HepG2 (cell line): Measurements from ENCODE around the gene FMR1. TPM values are rescaled to one million over a fixed set of nuclear protein-coding genes. Genes with fewer than 3 reads are reported as not detected.
A peak's percentile ranks its signal among the peaks of the same experiment; 100 is the strongest.

Experiments used
- JUND ChIP-seq: sonication (generic); formaldehyde crosslinking; IDR thresholded peaks from 2 replicates; pipeline ENCODE4 v1.8.0; 2022; ENCODE audit warnings: mild to moderate bottlenecking, missing genetic modification reagents
- MTA3 ChIP-seq: sonication (generic); formaldehyde crosslinking; IDR thresholded peaks from 2 replicates; pipeline ENCODE4 v1.4.0; 2020; ENCODE audit warnings: missing genetic modification reagents
- RARA ChIP-seq: IDR thresholded peaks from 2 replicates; pipeline ENCODE4 v1.6.1; 2016; ENCODE audit warnings: missing genetic modification reagents, missing compliant biosample characterization
- RFX5 ChIP-seq: IDR thresholded peaks from 2 replicates; pipeline ENCODE4 v1.6.1; 2011; ENCODE audit warnings: low read depth, low read length, improper control_type of control experiment
- SATB2 ChIP-seq: sonication (generic); formaldehyde crosslinking; IDR thresholded peaks from 2 replicates; pipeline ENCODE4 v1.5.0; 2020; ENCODE audit warnings: missing genetic modification reagents
- SOX13 ChIP-seq, 3 experiments: fragments of 450-650 bp in 1 of 3; sonication (generic) in 1 of 3; formaldehyde crosslinking in 1 of 3; IDR thresholded peaks in 2 of 3; conservative IDR thresholded peaks in 1 of 3; 2 replicates each; pipeline versions ENCODE4 v1.5.0 to v1.6.1; 2016 to 2020; ENCODE audit warnings: antibody characterized with exemption in 1 of 3, mild to moderate bottlenecking in 1 of 3, missing compliant biosample characterization in 1 of 3, missing genetic modification reagents in 1 of 3, moderate library complexity in 1 of 3
- SP140L ChIP-seq: sonication (generic); formaldehyde crosslinking; IDR thresholded peaks from 2 replicates; pipeline ENCODE4 v1.4.0; 2020; ENCODE audit warnings: missing genetic modification reagents, borderline replicate concordance
- STAT5B ChIP-seq: sonication (generic); formaldehyde crosslinking; IDR thresholded peaks from 2 replicates; pipeline ENCODE4 v1.4.0; 2020; ENCODE audit warnings: missing genetic modification reagents
- ZC3H13 ChIP-seq: sonication (generic); formaldehyde crosslinking; IDR thresholded peaks from 2 replicates; pipeline ENCODE4 v1.8.1; 2023; ENCODE audit warnings: mild to moderate bottlenecking, missing genetic modification reagents, moderate library complexity
- ZFP62 ChIP-seq: sonication (generic); formaldehyde crosslinking; IDR thresholded peaks from 2 replicates; pipeline ENCODE4 v1.4.0; 2020; ENCODE audit warnings: missing genetic modification reagents
- ZFP90 ChIP-seq: sonication (generic); formaldehyde crosslinking; IDR thresholded peaks from 2 replicates; pipeline ENCODE4 v1.8.0; 2022; ENCODE audit warnings: missing genetic modification reagents, mild to moderate bottlenecking, inconsistent platforms, borderline replicate concordance
- ZNF121 ChIP-seq: sonication (generic); formaldehyde crosslinking; IDR thresholded peaks from 2 replicates; pipeline ENCODE4 v1.5.0; 2020; ENCODE audit warnings: mild to moderate bottlenecking, missing genetic modification reagents
- ZNF24 ChIP-seq: fragments of 450-650 bp; IDR thresholded peaks from 2 replicates; pipeline ENCODE4 v1.6.1; 2017; ENCODE audit warnings: antibody characterized with exemption, mild to moderate bottlenecking
- ZNF564 ChIP-seq: sonication (generic); formaldehyde crosslinking; IDR thresholded peaks from 2 replicates; pipeline ENCODE4 v1.8.1; 2023; ENCODE audit warnings: mild to moderate bottlenecking, missing genetic modification reagents
- ZNF766 ChIP-seq: sonication (generic); formaldehyde crosslinking; IDR thresholded peaks from 2 replicates; pipeline ENCODE4 v1.5.0; 2020; ENCODE audit warnings: missing genetic modification reagents, borderline replicate concordance
- ZSCAN12 ChIP-seq: sonication (generic); formaldehyde crosslinking; IDR thresholded peaks from 2 replicates; pipeline ENCODE4 v1.9.0; 2021; ENCODE audit warnings: mild to moderate bottlenecking, missing genetic modification reagents
- ZSCAN25 ChIP-seq: sonication (generic); formaldehyde crosslinking; IDR thresholded peaks from 2 replicates; pipeline ENCODE4 v1.8.0; 2022; ENCODE audit warnings: mild to moderate bottlenecking, missing genetic modification reagents
- polyA plus RNA-seq, 8 experiments: library from polyadenylated mRNA; depleted of rRNA in 3 of 8; stranded (reverse) in 7 of 8; unstranded in 1 of 8; fragments of >200 nt; fragmentation: Illumina TruSeq in 4 of 8; extraction: Trizol in 4 of 8; gene quantifications; 2 replicates each; pipeline versions ENCODE4 v1.2.1 to v1.2.3, GENCODE V29; 2011 to 2016; ENCODE audit warnings: low read depth in 4 of 8, missing spikeins in 1 of 8, mixed read lengths in 1 of 8; ENCODE audit not compliant: insufficient read depth in 1 of 8
- total RNA-seq, 5 experiments: library from RNA; depleted of rRNA; stranded (reverse); fragments of >200 nt; fragmentation: Illumina TruSeq; extraction: Trizol; gene quantifications; 2 replicates each; pipeline ENCODE4 v1.2.3, GENCODE V29; 2016; ENCODE audit warnings: low read depth in 1 of 5
- TF ChIP-seq, protein P1 (sequence below): IDR thresholded peaks from 2 replicates; pipeline ENCODE4 v1.6.1; 2016; ENCODE audit warnings: low read depth, missing genetic modification reagents, missing compliant biosample characterization
- TF ChIP-seq, protein P2 (sequence below): sonication (generic); formaldehyde crosslinking; IDR thresholded peaks from 2 replicates; pipeline ENCODE4 v1.4.0; 2020; ENCODE audit warnings: missing genetic modification reagents, borderline replicate concordance

The FMR1 gene
- total and polyA plus RNA-seq, 2 of the 13 experiments (the other 11 are each of a cell fraction or from before 2014, with no cell fraction given), result 27.8 to 49.6 TPM

DNA sequence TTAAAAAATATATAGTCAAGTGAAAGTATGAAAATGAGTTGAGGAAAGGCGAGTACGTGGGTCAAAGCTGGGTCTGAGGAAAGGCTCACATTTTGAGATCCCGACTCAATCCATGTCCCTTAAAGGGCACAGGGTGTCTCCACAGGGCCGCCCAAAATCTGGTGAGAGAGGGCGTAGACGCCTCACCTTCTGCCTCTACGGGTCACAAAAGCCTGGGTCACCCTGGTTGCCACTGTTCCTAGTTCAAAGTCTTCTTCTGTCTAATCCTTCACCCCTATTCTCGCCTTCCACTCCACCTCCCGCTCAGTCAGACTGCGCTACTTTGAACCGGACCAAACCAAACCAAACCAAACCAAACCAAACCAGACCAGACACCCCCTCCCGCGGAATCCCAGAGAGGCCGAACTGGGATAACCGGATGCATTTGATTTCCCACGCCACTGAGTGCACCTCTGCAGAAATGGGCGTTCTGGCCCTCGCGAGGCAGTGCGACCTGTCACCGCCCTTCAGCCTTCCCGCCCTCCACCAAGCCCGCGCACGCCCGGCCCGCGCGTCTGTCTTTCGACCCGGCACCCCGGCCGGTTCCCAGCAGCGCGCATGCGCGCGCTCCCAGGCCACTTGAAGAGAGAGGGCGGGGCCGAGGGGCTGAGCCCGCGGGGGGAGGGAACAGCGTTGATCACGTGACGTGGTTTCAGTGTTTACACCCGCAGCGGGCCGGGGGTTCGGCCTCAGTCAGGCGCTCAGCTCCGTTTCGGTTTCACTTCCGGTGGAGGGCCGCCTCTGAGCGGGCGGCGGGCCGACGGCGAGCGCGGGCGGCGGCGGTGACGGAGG is at the start of gene FMR1 (continued):
- TF ChIP-seq, protein P1, sequence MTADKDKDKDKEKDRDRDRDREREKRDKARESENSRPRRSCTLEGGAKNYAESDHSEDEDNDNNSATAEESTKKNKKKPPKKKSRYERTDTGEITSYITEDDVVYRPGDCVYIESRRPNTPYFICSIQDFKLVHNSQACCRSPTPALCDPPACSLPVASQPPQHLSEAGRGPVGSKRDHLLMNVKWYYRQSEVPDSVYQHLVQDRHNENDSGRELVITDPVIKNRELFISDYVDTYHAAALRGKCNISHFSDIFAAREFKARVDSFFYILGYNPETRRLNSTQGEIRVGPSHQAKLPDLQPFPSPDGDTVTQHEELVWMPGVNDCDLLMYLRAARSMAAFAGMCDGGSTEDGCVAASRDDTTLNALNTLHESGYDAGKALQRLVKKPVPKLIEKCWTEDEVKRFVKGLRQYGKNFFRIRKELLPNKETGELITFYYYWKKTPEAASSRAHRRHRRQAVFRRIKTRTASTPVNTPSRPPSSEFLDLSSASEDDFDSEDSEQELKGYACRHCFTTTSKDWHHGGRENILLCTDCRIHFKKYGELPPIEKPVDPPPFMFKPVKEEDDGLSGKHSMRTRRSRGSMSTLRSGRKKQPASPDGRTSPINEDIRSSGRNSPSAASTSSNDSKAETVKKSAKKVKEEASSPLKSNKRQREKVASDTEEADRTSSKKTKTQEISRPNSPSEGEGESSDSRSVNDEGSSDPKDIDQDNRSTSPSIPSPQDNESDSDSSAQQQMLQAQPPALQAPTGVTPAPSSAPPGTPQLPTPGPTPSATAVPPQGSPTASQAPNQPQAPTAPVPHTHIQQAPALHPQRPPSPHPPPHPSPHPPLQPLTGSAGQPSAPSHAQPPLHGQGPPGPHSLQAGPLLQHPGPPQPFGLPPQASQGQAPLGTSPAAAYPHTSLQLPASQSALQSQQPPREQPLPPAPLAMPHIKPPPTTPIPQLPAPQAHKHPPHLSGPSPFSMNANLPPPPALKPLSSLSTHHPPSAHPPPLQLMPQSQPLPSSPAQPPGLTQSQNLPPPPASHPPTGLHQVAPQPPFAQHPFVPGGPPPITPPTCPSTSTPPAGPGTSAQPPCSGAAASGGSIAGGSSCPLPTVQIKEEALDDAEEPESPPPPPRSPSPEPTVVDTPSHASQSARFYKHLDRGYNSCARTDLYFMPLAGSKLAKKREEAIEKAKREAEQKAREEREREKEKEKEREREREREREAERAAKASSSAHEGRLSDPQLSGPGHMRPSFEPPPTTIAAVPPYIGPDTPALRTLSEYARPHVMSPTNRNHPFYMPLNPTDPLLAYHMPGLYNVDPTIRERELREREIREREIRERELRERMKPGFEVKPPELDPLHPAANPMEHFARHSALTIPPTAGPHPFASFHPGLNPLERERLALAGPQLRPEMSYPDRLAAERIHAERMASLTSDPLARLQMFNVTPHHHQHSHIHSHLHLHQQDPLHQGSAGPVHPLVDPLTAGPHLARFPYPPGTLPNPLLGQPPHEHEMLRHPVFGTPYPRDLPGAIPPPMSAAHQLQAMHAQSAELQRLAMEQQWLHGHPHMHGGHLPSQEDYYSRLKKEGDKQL (CRISPR knock-in tag), result no peak
- TF ChIP-seq ZSCAN25 (CRISPR knock-in tag) (no peak), SOX13 (IDR thresholded peaks at IDR 0.05) (no peak), SOX13 (CRISPR knock-in tag; conservative IDR thresholded peaks at IDR 0.05 in 1 of 2, IDR thresholded peaks at IDR 0.05 in 1 of 2) (no peak), SATB2 (no peak), STAT5B (CRISPR knock-in tag) (no peak), ZNF121 (CRISPR knock-in tag) (no peak), ZSCAN12 (CRISPR knock-in tag) (no peak), ZC3H13 (CRISPR knock-in tag) (no peak), ZNF24 (no peak), MTA3 (CRISPR knock-in tag) (no peak), ZFP90 (CRISPR knock-in tag) (no peak; the same call in 1 of the 2 replicates), ZFP62 (CRISPR knock-in tag) (no peak), RFX5 (no peak), ZNF564 (CRISPR knock-in tag) (0 out of 2 replicates have a peak, but pooled peaks have one; percentile 47), ZNF766 (CRISPR knock-in tag) (peak; percentile 69; the same call in 1 of the 2 replicates), SP140L (no peak), RARA (CRISPR knock-in tag) (0 out of 2 replicates have a peak, but pooled peaks have one; percentile 23), JUND (no peak)
- TF ChIP-seq, protein P2, sequence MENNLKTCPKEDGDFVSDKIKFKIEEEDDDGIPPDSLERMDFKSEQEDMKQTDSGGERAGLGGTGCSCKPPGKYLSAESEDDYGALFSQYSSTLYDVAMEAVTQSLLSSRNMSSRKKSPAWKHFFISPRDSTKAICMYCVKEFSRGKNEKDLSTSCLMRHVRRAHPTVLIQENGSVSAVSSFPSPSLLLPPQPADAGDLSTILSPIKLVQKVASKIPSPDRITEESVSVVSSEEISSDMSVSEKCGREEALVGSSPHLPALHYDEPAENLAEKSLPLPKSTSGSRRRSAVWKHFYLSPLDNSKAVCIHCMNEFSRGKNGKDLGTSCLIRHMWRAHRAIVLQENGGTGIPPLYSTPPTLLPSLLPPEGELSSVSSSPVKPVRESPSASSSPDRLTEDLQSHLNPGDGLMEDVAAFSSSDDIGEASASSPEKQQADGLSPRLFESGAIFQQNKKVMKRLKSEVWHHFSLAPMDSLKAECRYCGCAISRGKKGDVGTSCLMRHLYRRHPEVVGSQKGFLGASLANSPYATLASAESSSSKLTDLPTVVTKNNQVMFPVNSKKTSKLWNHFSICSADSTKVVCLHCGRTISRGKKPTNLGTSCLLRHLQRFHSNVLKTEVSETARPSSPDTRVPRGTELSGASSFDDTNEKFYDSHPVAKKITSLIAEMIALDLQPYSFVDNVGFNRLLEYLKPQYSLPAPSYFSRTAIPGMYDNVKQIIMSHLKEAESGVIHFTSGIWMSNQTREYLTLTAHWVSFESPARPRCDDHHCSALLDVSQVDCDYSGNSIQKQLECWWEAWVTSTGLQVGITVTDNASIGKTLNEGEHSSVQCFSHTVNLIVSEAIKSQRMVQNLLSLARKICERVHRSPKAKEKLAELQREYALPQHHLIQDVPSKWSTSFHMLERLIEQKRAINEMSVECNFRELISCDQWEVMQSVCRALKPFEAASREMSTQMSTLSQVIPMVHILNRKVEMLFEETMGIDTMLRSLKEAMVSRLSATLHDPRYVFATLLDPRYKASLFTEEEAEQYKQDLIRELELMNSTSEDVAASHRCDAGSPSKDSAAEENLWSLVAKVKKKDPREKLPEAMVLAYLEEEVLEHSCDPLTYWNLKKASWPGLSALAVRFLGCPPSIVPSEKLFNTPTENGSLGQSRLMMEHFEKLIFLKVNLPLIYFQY (CRISPR knock-in tag), result peak; percentile 22; the same call in 1 of the 2 replicates
